Hepatocyte (in vitro differentiated cells): Measurements from ENCODE around the gene TBC1D7. TPM values are rescaled to one million over a fixed set of nuclear protein-coding genes. Genes with fewer than 3 reads are reported as not detected.
A peak's percentile ranks its signal among the peaks of the same experiment; 100 is the strongest.

Experiments
- DNase-seq: peaks from one replicate; pipeline ENCODE4 v3.0.0-alpha.2; 2016; ENCODE audit warnings: low spot score
- H2AFZ ChIP-seq: fragments of 200-600 bp; sonication (generic); 2 replicates; pipeline ENCODE4 v1.6.0; 2016; ENCODE audit warnings: antibody characterized with exemption, mild to moderate bottlenecking
- H3K27ac ChIP-seq: fragments of 200-600 bp; sonication (generic); 2 replicates; pipeline ENCODE4 v1.5.1; 2016; ENCODE audit warnings: mild to moderate bottlenecking
- H3K27me3 ChIP-seq: fragments of 200-600 bp; sonication (generic); 2 replicates; pipeline ENCODE4 v1.6.1; 2016
- H3K36me3 ChIP-seq: fragments of 200-600 bp; sonication (generic); replicated peaks from 2 replicates; pipeline ENCODE4 v1.5.1; 2016; ENCODE audit warnings: low read depth; ENCODE audit not compliant: insufficient read depth
- H3K4me1 ChIP-seq: fragments of 200-600 bp; sonication (generic); 2 replicates; pipeline ENCODE4 v1.5.1; 2016; ENCODE audit warnings: mild to moderate bottlenecking, moderate library complexity; ENCODE audit not compliant: insufficient read depth
- H3K4me2 ChIP-seq: fragments of 200-600 bp; sonication (generic); 2 replicates; pipeline ENCODE4 v1.6.0; 2016
- H3K4me3 ChIP-seq: fragments of 200-600 bp; sonication (generic); 2 replicates; pipeline ENCODE4 v1.5.1; 2016; ENCODE audit warnings: mild to moderate bottlenecking
- H3K79me2 ChIP-seq: fragments of 200-600 bp; sonication (generic); 2 replicates; pipeline ENCODE4 v1.6.0; 2017; ENCODE audit warnings: mild to moderate bottlenecking
- H3K9me2 ChIP-seq: fragments of 200-600 bp; sonication (generic); replicated peaks from 2 replicates; pipeline ENCODE4 v1.6.0; 2017; ENCODE audit warnings: mild to moderate bottlenecking; ENCODE audit not compliant: insufficient read depth
- H3K9me3 ChIP-seq: fragments of 200-600 bp; sonication (generic); 2 replicates; pipeline ENCODE4 v1.5.1; 2016; ENCODE audit warnings: low read depth, mild to moderate bottlenecking
- H4K20me1 ChIP-seq: fragments of 200-600 bp; sonication (generic); 2 replicates; pipeline ENCODE4 v1.6.0; 2016; ENCODE audit warnings: mild to moderate bottlenecking; ENCODE audit not compliant: insufficient read depth, poor library complexity, severe bottlenecking
- EZH2 ChIP-seq: fragments of 200-600 bp; sonication (generic); IDR thresholded peaks from 2 replicates; pipeline ENCODE4 v1.6.1; 2016; ENCODE audit warnings: antibody characterized with exemption, mild to moderate bottlenecking, borderline replicate concordance
- EZH2phosphoT487 ChIP-seq: fragments of 200-600 bp; sonication (generic); IDR thresholded peaks from one replicate; pipeline ENCODE4 v1.6.1; 2018; ENCODE audit warnings: antibody characterized with exemption, mild to moderate bottlenecking, low read depth, moderate library complexity; ENCODE audit not compliant: unreplicated experiment, severe bottlenecking
- WGBS: methylation state at CpG from one replicate; pipeline ENCODE4 v1.1.6; 2016; ENCODE audit warnings: low lambda C conversion rate; ENCODE audit errors: missing lambda C conversion rate; 5-methylcytosine and 5-hydroxymethylcytosine counted together
- polyA plus RNA-seq: library from polyadenylated mRNA; unstranded; fragments of >200 nt; fragmentation: Nextera tagmentation; extraction: Ambion mirVana; gene quantifications from 2 replicates; pipeline ENCODE4 v1.2.1, GENCODE V29; 2016
- total RNA-seq: library from RNA; depleted of rRNA; stranded (reverse); fragments of >200 nt; gene quantifications from 2 replicates; pipeline ENCODE4 v1.2.3, GENCODE V29; 2014
- TF ChIP-seq, protein P1 (sequence below): fragments of 200-600 bp; sonication (generic); IDR thresholded peaks from 2 replicates; pipeline ENCODE4 v1.5.1; 2016; ENCODE audit warnings: antibody characterized with exemption, mild to moderate bottlenecking; ENCODE audit not compliant: poor library complexity

The TBC1D7 gene
- total RNA-seq: 15.5 and 27.8 TPM in 2 replicates
- 28.3 and 32.4 TPM in 2 replicates for polyA plus RNA-seq

DNA sequence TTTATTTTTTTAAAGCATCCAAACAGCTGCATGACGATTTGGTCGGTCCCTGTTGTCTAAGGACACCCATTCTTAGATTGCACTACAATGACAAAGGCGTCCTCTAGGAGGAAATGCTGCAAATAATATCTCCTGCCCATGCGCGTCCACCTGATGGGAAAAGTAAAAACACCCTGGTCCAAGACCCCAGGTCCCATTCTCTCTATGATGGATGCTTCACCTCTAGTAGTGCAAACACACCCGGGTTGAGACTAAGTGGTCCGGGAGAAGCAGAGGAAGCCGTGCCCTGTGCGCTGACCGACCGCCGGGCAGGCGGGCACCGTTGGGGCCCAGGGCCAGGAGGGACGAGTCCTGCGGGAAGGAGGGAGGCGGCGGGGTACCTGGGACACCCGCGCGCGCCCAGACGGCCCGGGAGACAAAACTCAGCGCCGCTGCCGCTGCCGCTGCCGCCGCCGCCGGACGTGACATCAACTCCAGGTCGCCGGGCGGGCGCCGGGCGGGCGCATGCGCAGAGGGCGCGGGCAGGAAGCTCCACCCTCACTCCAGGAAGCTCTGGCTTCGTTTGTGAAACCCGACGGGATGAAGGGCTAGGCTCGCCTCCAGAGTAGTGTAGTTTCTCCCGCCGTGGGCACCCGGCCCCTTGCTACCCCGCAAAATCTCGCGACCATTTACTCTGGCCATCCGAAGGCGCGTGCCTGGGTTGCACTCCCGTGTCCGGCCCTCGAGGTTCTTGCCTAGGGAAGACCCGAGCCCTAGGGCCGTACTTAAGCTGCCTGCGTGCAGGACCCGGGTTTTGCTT lies at the start of gene TBC1D7:
Gene TBC1D7, minus strand, starts transcription at position 462 of the 799 bp plus-strand sequence. CDS start 1,639 bp downstream, outside the sequence.
- Histone ChIP-seq H2AFZ (peak within 1 kb of the TSS; percentile 95), H3K9me2 (no peaks in the 10 kb centered on the region), H3K79me2 (peaks cover 19% of the 10 kb centered on the region), H3K9me3 (no peaks in the 10 kb centered on the region), H3K27me3 (no peaks in the 10 kb centered on the region), H3K4me3 (peak within 1 kb of the TSS; percentile 57), H3K4me2 (peak within 1 kb of the TSS; percentile 87), H4K20me1 (no peaks in the 10 kb centered on the region), H3K27ac (peak within 1 kb of the TSS; percentile 93), H3K4me1 (peaks cover 10% of the 10 kb centered on the region), H3K36me3 (no peaks in the 10 kb centered on the region)
- DNase-seq: peak; percentile 95
- under 1% methylated on average over 42 of the region's 63 CpGs for WGBS
- TF ChIP-seq, protein P1, sequence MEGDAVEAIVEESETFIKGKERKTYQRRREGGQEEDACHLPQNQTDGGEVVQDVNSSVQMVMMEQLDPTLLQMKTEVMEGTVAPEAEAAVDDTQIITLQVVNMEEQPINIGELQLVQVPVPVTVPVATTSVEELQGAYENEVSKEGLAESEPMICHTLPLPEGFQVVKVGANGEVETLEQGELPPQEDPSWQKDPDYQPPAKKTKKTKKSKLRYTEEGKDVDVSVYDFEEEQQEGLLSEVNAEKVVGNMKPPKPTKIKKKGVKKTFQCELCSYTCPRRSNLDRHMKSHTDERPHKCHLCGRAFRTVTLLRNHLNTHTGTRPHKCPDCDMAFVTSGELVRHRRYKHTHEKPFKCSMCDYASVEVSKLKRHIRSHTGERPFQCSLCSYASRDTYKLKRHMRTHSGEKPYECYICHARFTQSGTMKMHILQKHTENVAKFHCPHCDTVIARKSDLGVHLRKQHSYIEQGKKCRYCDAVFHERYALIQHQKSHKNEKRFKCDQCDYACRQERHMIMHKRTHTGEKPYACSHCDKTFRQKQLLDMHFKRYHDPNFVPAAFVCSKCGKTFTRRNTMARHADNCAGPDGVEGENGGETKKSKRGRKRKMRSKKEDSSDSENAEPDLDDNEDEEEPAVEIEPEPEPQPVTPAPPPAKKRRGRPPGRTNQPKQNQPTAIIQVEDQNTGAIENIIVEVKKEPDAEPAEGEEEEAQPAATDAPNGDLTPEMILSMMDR: peak; percentile 16
- no peak for TF ChIP-seq EZH2phosphoT487

GRCh38 chr6:13377054-13377758 lies 48.9 kb upstream of the TBC1D7 start:
- 92% methylated on average over 2 of the region's 2 CpGs for WGBS
- TF ChIP-seq, protein P1: no peak
- TF ChIP-seq EZH2 (no peak), EZH2phosphoT487 (no peak)
- Histone ChIP-seq H3K9me3 (no peaks in the 10 kb centered on the region), H3K79me2 (no peaks in the 10 kb centered on the region), H3K4me1 (peaks cover 2% of the 10 kb centered on the region), H3K9me2 (no peaks in the 10 kb centered on the region), H3K27me3 (no peaks in the 10 kb centered on the region), H3K27ac (no peak overlapping the region), H3K4me3 (no peak overlapping the region), H3K4me2 (no peak overlapping the region), H2AFZ (no peak overlapping the region), H3K36me3 (no peaks in the 10 kb centered on the region), H4K20me1 (no peaks in the 10 kb centered on the region)
- no peak for DNase-seq

- H3K79me2 ChIP-seq: no peaks in the 10 kb centered on the region
- no peak overlapping the region for H3K27ac ChIP-seq
- no peaks in the 10 kb centered on the region for H3K27me3 ChIP-seq
- H3K4me2 ChIP-seq: no peak overlapping the region
- no peaks in the 10 kb centered on the region for H3K9me2 ChIP-seq
- no peak overlapping the region for H3K4me3 ChIP-seq
- H2AFZ ChIP-seq: no peak overlapping the region
- H3K9me3 ChIP-seq: no peaks in the 10 kb centered on the region
- no peaks in the 10 kb centered on the region for H4K20me1 ChIP-seq
- TF ChIP-seq EZH2 (no peak), EZH2phosphoT487 (no peak)
- TF ChIP-seq, protein P1: no peak
- H3K36me3 ChIP-seq: no peaks in the 10 kb centered on the region
- DNase-seq: no peak
- H3K4me1 ChIP-seq: no peaks in the 10 kb centered on the region
- WGBS: 90% methylated on average over 9 of the region's 9 CpGs
Measured at GRCh38 chr6:13375360-13375878, 47.1 kb upstream of the TBC1D7 start.
